Activated T-helper 9 cell treated with anti-CD3 and anti-CD28 coated beads, Interleukin-2, amount 50 U/mL, for 16 hours (primary cell): ENCODE results near the gene ZBTB21.
"Not testable (repeated sequence)": the region's sequence is repeated elsewhere in the genome, so short reads cannot be mapped to it uniquely, and the experiment has no call there.

Source experiments
- DNase-seq: peaks from one replicate; pipeline ENCODE4 v3.0.0-alpha.2; 2020; ENCODE audit warnings: low read depth

Gene ZBTB21

GRCh38 chr21:41952568-41953248 lies 57.5 kb downstream of the ZBTB21 start:
- no peak for DNase-seq

GRCh38 chr21:41951876-41952567 lies 58.1 kb downstream of the ZBTB21 start:
- DNase-seq: no peak

GRCh38 chr21:41950941-41951351 lies 59.2 kb downstream of the ZBTB21 start:
- DNase-seq: no peak

GRCh38 chr21:41949631-41950030 lies 60.5 kb downstream of the ZBTB21 start:
- DNase-seq: not testable (repeated sequence)

- no peak for DNase-seq
Observed at GRCh38 chr21:41948901-41949300, 61.3 kb downstream of the ZBTB21 start.

- DNase-seq: no peak
Observed at GRCh38 chr21:41948078-41948895, 61.9 kb downstream of the ZBTB21 start.

GRCh38 chr21:41945982-41946381 lies 64.2 kb downstream of the ZBTB21 start:
- DNase-seq: no peak

- DNase-seq: no peak
Observed at GRCh38 chr21:41943851-41944250, 66.3 kb downstream of the ZBTB21 start.

GRCh38 chr21:41942457-41942856 lies 67.7 kb downstream of the ZBTB21 start:
- DNase-seq: no peak

- no peak for DNase-seq
Observed at GRCh38 chr21:41941941-41942340, 68.2 kb downstream of the ZBTB21 start.

GRCh38 chr21:41940431-41940830 lies 69.7 kb downstream of the ZBTB21 start:
- no peak for DNase-seq

- no peak for DNase-seq
Observed at GRCh38 chr21:41939391-41939790, 70.8 kb downstream of the ZBTB21 start.
